ENCODE data around the gene PPP1R13B.
"Not testable (repeated sequence)": the region's sequence is repeated elsewhere in the genome, so short reads cannot be mapped to it uniquely, and the experiment has no call there.

DNA sequence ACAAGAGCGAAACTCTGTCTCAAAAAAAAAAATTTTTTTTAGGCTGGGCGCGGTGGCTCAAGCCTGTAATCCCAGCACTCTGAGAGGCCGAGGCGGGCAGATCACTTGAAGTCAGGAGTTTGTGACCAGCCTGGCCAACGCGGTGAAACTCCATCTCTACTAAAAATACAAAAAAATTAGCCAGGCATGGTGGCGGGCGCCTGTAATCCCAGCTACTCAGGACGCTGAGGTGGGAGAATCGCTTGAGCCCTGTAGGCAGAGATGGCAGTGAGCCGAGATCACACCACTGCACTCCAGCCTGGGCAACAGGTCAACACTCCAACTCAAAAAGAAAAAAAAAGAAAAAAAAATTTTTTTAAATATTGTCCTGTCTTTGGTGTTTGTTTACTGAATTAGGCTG lies 6.1 kb downstream of the PPP1R13B start:
- TF ChIP-seq, protein P1, sequence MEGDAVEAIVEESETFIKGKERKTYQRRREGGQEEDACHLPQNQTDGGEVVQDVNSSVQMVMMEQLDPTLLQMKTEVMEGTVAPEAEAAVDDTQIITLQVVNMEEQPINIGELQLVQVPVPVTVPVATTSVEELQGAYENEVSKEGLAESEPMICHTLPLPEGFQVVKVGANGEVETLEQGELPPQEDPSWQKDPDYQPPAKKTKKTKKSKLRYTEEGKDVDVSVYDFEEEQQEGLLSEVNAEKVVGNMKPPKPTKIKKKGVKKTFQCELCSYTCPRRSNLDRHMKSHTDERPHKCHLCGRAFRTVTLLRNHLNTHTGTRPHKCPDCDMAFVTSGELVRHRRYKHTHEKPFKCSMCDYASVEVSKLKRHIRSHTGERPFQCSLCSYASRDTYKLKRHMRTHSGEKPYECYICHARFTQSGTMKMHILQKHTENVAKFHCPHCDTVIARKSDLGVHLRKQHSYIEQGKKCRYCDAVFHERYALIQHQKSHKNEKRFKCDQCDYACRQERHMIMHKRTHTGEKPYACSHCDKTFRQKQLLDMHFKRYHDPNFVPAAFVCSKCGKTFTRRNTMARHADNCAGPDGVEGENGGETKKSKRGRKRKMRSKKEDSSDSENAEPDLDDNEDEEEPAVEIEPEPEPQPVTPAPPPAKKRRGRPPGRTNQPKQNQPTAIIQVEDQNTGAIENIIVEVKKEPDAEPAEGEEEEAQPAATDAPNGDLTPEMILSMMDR (IDR thresholded peaks at IDR 0.05 in 4 of 5, conservative IDR thresholded peaks at IDR 0.05 in 1 of 5): not testable (repeated sequence)
- TF ChIP-seq POLR2A (IDR thresholded peaks at IDR 0.05): not testable (repeated sequence)
